Activated naive CD8-positive, alpha-beta T cell (primary cell): Measurements from ENCODE around the gene SPACDR.
A peak's percentile ranks its signal among the peaks of the same experiment; 100 is the strongest.

Experiments used
- H3K27ac Mint-ChIP-seq: one replicate; pipeline ENCODE4 v1.8.0; 2021; ENCODE audit warnings: mixed read lengths
- H3K27me3 Mint-ChIP-seq: one replicate; pipeline ENCODE4 v1.8.0; 2021; ENCODE audit warnings: mixed read lengths
- H3K36me3 Mint-ChIP-seq: one replicate; pipeline ENCODE4 v1.8.0; 2021; ENCODE audit warnings: mixed read lengths
- H3K4me1 Mint-ChIP-seq: one replicate; pipeline ENCODE4 v1.8.0; 2021; ENCODE audit warnings: low read depth, mixed read lengths
- H3K4me3 Mint-ChIP-seq: one replicate; pipeline ENCODE4 v1.8.0; 2021; ENCODE audit warnings: mild to moderate bottlenecking, mixed read lengths
- H3K9me3 Mint-ChIP-seq: one replicate; pipeline ENCODE4 v1.8.0; 2021; ENCODE audit warnings: low read depth, mixed read lengths

The SPACDR gene

GRCh38 chr7:100428199-100428966 lies 35.7 kb downstream of the SPACDR start, which contains the start of gene ZCWPW1:
ZCWPW1 (minus strand) TSS chr7:100428703; CDS start chr7:100420649, 8,054 bp downstream.
- H3K27me3 Mint-ChIP-seq, result no peaks in the 10 kb centered on the region
- H3K27ac Mint-ChIP-seq, result peak within 1 kb of the TSS; percentile 100
- H3K4me1 Mint-ChIP-seq, result peaks cover 27% of the 10 kb centered on the region
- H3K4me3 Mint-ChIP-seq, result peak within 1 kb of the TSS; percentile 100
- H3K9me3 Mint-ChIP-seq, result no peaks in the 10 kb centered on the region
- H3K36me3 Mint-ChIP-seq, result peaks cover 4% of the 10 kb centered on the region

- peak overlapping the region; percentile 100 for H3K4me3 Mint-ChIP-seq
- H3K36me3 Mint-ChIP-seq, result peaks cover 4% of the 10 kb centered on the region
- no peaks in the 10 kb centered on the region for H3K9me3 Mint-ChIP-seq
- H3K27me3 Mint-ChIP-seq, result no peaks in the 10 kb centered on the region
- H3K4me1 Mint-ChIP-seq, result peaks cover 21% of the 10 kb centered on the region
- H3K27ac Mint-ChIP-seq, result peak overlapping the region; percentile 100
Measured at GRCh38 chr7:100427762-100428198, 36.3 kb downstream of the SPACDR start.

- Mint-ChIP-seq H3K27ac (no peak overlapping the region), H3K27me3 (no peaks in the 10 kb centered on the region), H3K9me3 (no peaks in the 10 kb centered on the region), H3K4me3 (no peak overlapping the region), H3K36me3 (no peaks in the 10 kb centered on the region), H3K4me1 (peaks cover 9% of the 10 kb centered on the region)
Measured at GRCh38 chr7:100426516-100426915, 37.5 kb downstream of the SPACDR start.

GRCh38 chr7:100425347-100425746 lies 38.7 kb downstream of the SPACDR start:
- no peak overlapping the region for H3K4me3 Mint-ChIP-seq
- no peak overlapping the region for H3K27ac Mint-ChIP-seq
- peaks cover 5% of the 10 kb centered on the region for H3K4me1 Mint-ChIP-seq
- no peaks in the 10 kb centered on the region for H3K27me3 Mint-ChIP-seq
- no peaks in the 10 kb centered on the region for H3K36me3 Mint-ChIP-seq
- no peaks in the 10 kb centered on the region for H3K9me3 Mint-ChIP-seq

GRCh38 chr7:100423315-100423714 lies 40.7 kb downstream of the SPACDR start:
- Mint-ChIP-seq H3K4me1 (peaks cover 3% of the 10 kb centered on the region), H3K4me3 (no peak overlapping the region), H3K27me3 (no peaks in the 10 kb centered on the region), H3K27ac (no peak overlapping the region), H3K9me3 (no peaks in the 10 kb centered on the region), H3K36me3 (no peaks in the 10 kb centered on the region)

GRCh38 chr7:100419660-100420226 lies 44.3 kb downstream of the SPACDR start:
- Mint-ChIP-seq H3K27me3 (no peaks in the 10 kb centered on the region), H3K36me3 (peaks cover 7% of the 10 kb centered on the region), H3K9me3 (no peaks in the 10 kb centered on the region), H3K4me1 (no peaks in the 10 kb centered on the region), H3K4me3 (no peak overlapping the region), H3K27ac (no peak overlapping the region)

GRCh38 chr7:100418930-100419659 lies 45.0 kb downstream of the SPACDR start:
- H3K27ac Mint-ChIP-seq, result no peak overlapping the region
- no peak overlapping the region for H3K4me3 Mint-ChIP-seq
- H3K4me1 Mint-ChIP-seq, result no peaks in the 10 kb centered on the region
- peaks cover 7% of the 10 kb centered on the region for H3K36me3 Mint-ChIP-seq
- no peaks in the 10 kb centered on the region for H3K9me3 Mint-ChIP-seq
- no peaks in the 10 kb centered on the region for H3K27me3 Mint-ChIP-seq

- H3K27ac Mint-ChIP-seq, result no peak overlapping the region
- H3K4me1 Mint-ChIP-seq, result no peaks in the 10 kb centered on the region
- peaks cover 7% of the 10 kb centered on the region for H3K36me3 Mint-ChIP-seq
- no peaks in the 10 kb centered on the region for H3K9me3 Mint-ChIP-seq
- no peaks in the 10 kb centered on the region for H3K27me3 Mint-ChIP-seq
- H3K4me3 Mint-ChIP-seq, result no peak overlapping the region
Measured at GRCh38 chr7:100415448-100415847, 48.6 kb downstream of the SPACDR start.

- Mint-ChIP-seq H3K27ac (no peak overlapping the region), H3K4me3 (no peak overlapping the region), H3K9me3 (no peaks in the 10 kb centered on the region), H3K27me3 (no peaks in the 10 kb centered on the region), H3K4me1 (no peaks in the 10 kb centered on the region), H3K36me3 (peaks cover 7% of the 10 kb centered on the region)
Measured at GRCh38 chr7:100413889-100414288, 50.2 kb downstream of the SPACDR start.

- H3K4me1 Mint-ChIP-seq, result no peaks in the 10 kb centered on the region
- peaks cover 7% of the 10 kb centered on the region for H3K36me3 Mint-ChIP-seq
- no peak overlapping the region for H3K4me3 Mint-ChIP-seq
- H3K27ac Mint-ChIP-seq, result no peak overlapping the region
- H3K27me3 Mint-ChIP-seq, result no peaks in the 10 kb centered on the region
- H3K9me3 Mint-ChIP-seq, result no peaks in the 10 kb centered on the region
Measured at GRCh38 chr7:100413346-100413745, 50.7 kb downstream of the SPACDR start.

- peaks cover 7% of the 10 kb centered on the region for H3K36me3 Mint-ChIP-seq
- no peak overlapping the region for H3K27ac Mint-ChIP-seq
- no peaks in the 10 kb centered on the region for H3K9me3 Mint-ChIP-seq
- peaks cover 5% of the 10 kb centered on the region for H3K4me1 Mint-ChIP-seq
- H3K4me3 Mint-ChIP-seq, result no peak overlapping the region
- H3K27me3 Mint-ChIP-seq, result no peaks in the 10 kb centered on the region
Measured at GRCh38 chr7:100411101-100411500, 53.0 kb downstream of the SPACDR start.

GRCh38 chr7:100407285-100408180 lies 56.5 kb downstream of the SPACDR start:
- Mint-ChIP-seq H3K9me3 (no peaks in the 10 kb centered on the region), H3K4me1 (peaks cover 5% of the 10 kb centered on the region), H3K36me3 (peaks cover 6% of the 10 kb centered on the region), H3K4me3 (no peak overlapping the region), H3K27ac (no peak overlapping the region), H3K27me3 (no peaks in the 10 kb centered on the region)

- no peak overlapping the region for H3K27ac Mint-ChIP-seq
- H3K4me3 Mint-ChIP-seq, result no peak overlapping the region
- peaks cover 5% of the 10 kb centered on the region for H3K4me1 Mint-ChIP-seq
- no peaks in the 10 kb centered on the region for H3K27me3 Mint-ChIP-seq
- no peaks in the 10 kb centered on the region for H3K9me3 Mint-ChIP-seq
- H3K36me3 Mint-ChIP-seq, result peaks cover 6% of the 10 kb centered on the region
Measured at GRCh38 chr7:100406767-100407166, 57.3 kb downstream of the SPACDR start.
